Measurements from ENCODE around the gene ABL1. TPM values are rescaled to one million over a fixed set of nuclear protein-coding genes. Genes with fewer than 3 reads are reported as not detected.
"Not testable (repeated sequence)": the region's sequence is repeated elsewhere in the genome, so short reads cannot be mapped to it uniquely, and the experiment has no call there.

Gene ABL1
- total RNA-seq, 4 donors from 2014 or later: 22.1 to 51.7 (median 27.1) TPM

DNA sequence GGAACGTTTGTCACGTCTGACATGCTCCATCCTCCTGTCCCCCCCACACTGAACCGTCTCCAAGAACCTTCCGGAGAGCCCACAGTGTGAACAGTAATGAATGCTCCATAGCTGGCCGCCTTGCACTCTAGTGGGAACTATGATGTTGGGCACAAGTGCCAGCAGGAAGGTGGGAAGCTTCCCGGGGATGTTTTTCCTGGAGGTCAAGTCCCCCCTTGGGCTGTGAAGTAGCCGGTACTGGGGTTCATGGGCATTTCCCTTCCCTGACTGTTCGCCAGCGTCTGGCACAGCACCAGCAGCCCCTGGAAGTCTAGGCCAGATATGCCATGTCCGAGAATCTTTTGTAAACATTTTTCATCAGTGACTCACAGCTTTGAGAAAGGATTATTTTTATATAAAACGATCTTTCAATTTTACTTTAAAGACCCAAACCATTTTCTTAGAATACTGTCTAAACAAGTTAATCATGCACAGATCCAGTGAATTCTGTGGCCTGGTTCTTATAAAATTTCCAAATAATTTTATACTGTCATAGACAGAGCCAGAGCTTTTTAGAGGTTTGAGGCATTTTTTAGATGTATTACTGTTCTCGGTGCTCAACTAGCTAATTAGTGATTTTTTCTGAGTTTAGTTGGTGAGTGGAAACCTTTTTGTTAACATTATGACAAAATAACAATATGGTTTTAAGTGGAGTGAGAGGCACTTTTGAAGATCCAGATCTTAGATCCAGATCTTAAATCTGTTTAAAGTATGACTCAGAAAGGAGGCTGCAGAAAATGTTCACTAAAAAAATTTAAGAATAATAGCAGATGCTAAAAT lies 11.6 kb downstream of the ABL1 start:
- H3K4me1 ChIP-seq: peaks cover 6 to 97% (median 57%) of the 10 kb centered on the region in 3 donors
- no peak for TF ChIP-seq POLR2A (IDR thresholded peaks at IDR 0.05)
- TF ChIP-seq, protein P1, sequence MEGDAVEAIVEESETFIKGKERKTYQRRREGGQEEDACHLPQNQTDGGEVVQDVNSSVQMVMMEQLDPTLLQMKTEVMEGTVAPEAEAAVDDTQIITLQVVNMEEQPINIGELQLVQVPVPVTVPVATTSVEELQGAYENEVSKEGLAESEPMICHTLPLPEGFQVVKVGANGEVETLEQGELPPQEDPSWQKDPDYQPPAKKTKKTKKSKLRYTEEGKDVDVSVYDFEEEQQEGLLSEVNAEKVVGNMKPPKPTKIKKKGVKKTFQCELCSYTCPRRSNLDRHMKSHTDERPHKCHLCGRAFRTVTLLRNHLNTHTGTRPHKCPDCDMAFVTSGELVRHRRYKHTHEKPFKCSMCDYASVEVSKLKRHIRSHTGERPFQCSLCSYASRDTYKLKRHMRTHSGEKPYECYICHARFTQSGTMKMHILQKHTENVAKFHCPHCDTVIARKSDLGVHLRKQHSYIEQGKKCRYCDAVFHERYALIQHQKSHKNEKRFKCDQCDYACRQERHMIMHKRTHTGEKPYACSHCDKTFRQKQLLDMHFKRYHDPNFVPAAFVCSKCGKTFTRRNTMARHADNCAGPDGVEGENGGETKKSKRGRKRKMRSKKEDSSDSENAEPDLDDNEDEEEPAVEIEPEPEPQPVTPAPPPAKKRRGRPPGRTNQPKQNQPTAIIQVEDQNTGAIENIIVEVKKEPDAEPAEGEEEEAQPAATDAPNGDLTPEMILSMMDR (IDR thresholded peaks at IDR 0.05): no peak
- no peaks in the 10 kb centered on the region for H3K27me3 ChIP-seq
- H3K9me3 ChIP-seq: no peaks in the 10 kb centered on the region
- 17 to 29% methylated on average over 11 to 12 of the region's 12 CpGs for WGBS, 2 donors
- intact Hi-C loops (cut with DNase I): no loop called here
- no peak for DNase-seq
- peak overlapping the region in 2 of 4 donors; percentile 19 to 51 for H3K4me3 ChIP-seq
- H3K36me3 ChIP-seq: no peaks in the 10 kb centered on the region
- peak overlapping the region; percentile 74 to 93 (median 90) for H3K27ac ChIP-seq

DNA sequence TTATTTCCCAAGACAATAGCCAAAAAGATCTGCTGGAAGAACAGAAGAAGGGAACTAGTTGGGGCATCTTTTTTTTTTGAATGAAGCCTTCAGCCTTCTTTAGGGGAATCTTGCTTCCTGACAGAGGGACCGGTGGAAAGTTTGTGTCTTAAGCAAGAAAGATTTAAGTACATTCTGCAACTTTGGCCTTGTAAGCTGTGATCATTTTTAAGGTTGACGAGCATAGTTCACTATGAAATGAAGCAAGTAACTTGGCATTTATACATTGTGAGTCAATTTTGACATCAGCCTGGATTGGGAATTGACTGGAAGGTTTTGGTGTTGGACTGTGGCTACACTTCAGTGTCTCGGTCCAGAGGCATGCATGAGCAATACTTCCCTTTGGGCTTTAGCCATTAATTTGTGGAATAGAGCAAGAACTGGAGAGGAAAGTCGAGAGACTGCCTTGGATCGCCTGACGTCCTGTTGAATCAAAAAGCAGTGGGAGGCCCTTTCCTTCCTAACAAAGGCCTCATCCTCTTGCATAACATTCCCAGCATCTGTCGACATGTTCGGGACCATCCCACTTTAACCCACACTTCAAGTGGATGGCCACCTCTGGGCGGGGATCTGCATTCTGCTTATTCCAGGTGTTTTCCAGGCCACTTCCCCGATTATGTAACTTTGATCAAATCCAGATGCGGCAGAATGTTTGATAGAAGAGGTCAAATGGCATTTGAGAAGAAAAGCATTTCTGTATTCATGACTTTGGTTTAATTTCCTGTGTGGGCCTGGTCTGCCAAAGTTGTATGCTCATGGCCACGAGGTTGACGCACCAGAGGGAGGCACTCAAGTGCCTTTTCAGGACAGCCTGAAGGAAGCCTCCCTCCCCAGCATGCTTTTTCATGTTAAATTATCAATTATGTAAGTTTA lies 12.5 kb downstream of the ABL1 start:
- H3K27ac ChIP-seq: peak overlapping the region; percentile 74 to 93 (median 90)
- H3K36me3 ChIP-seq: no peaks in the 10 kb centered on the region
- WGBS, 2 donors: 13 to 30% methylated on average over 11 to 13 of the region's 13 CpGs
- TF ChIP-seq, protein P1 (IDR thresholded peaks at IDR 0.05): peak in 1 of 6 experiments; percentile 11
- TF ChIP-seq POLR2A (IDR thresholded peaks at IDR 0.05): peak in 1 of 4 donors; percentile 14
- intact Hi-C loops (cut with DNase I): no loop called here
- peaks cover 6 to 94% (median 59%) of the 10 kb centered on the region in 3 donors for H3K4me1 ChIP-seq
- H3K27me3 ChIP-seq: no peaks in the 10 kb centered on the region
- H3K4me3 ChIP-seq: peak overlapping the region in 1 of 4 donors; percentile 51
- DNase-seq: no peak
- no peaks in the 10 kb centered on the region for H3K9me3 ChIP-seq

GRCh38 chr9:130848514-130848913 lies 13.5 kb downstream of the ABL1 start:
- H3K9me3 ChIP-seq; H3K27me3 ChIP-seq; DNase-seq; intact Hi-C loops (cut with DNase I); H3K4me3 ChIP-seq; H3K36me3 ChIP-seq: not testable (repeated sequence)
- 90 to 93% methylated on average over 8 of the region's 8 CpGs for WGBS, 2 donors
- Histone ChIP-seq H3K4me1 (peaks cover 6 to 84% (median 52%) of the 10 kb centered on the region in 3 donors), H3K27ac (peak overlapping the region; percentile 74 to 93 (median 90))

GRCh38 chr9:130849356-130849755 lies 14.3 kb downstream of the ABL1 start:
- intact Hi-C loops (cut with DNase I): no loop called here
- TF ChIP-seq POLR2A (IDR thresholded peaks at IDR 0.05): no peak
- TF ChIP-seq, protein P1 (IDR thresholded peaks at IDR 0.05): no peak
- H3K9me3 ChIP-seq: no peaks in the 10 kb centered on the region
- peaks cover 6 to 76% (median 45%) of the 10 kb centered on the region in 3 donors for H3K4me1 ChIP-seq
- H3K27ac ChIP-seq: peak overlapping the region in 3 of 4 donors; percentile 57 to 90 (median 89)
- 70 to 83% methylated on average over 6 to 9 of the region's 9 CpGs for whole genome bisulfite sequencing, 2 donors
- H3K4me3 ChIP-seq: no peak overlapping the region
- no peak for DNase-seq
- H3K27me3 ChIP-seq: no peaks in the 10 kb centered on the region
- peaks cover 0 to 10% (median 4%) of the 10 kb centered on the region in 3 donors for H3K36me3 ChIP-seq

- H3K27me3 ChIP-seq: no peaks in the 10 kb centered on the region
- H3K36me3 ChIP-seq: peaks cover 14 to 45% (median 20%) of the 10 kb centered on the region in 3 donors
- intact Hi-C loops (cut with DNase I): no loop called here
- peak overlapping the region in 1 of 4 donors; percentile 5 for H3K27ac ChIP-seq
- DNase-seq: no peak
- no peaks in the 10 kb centered on the region for H3K9me3 ChIP-seq
- no peak overlapping the region for H3K4me3 ChIP-seq
- peaks cover 3 to 44% (median 19%) of the 10 kb centered on the region in 3 donors for H3K4me1 ChIP-seq
- TF ChIP-seq POLR2A (IDR thresholded peaks at IDR 0.05): no peak
- TF ChIP-seq, protein P1 (IDR thresholded peaks at IDR 0.05): no peak
- WGBS, 2 donors: 81 to 85% methylated on average over 7 of the region's 7 CpGs
Observed at GRCh38 chr9:130852801-130853200, 17.7 kb downstream of the ABL1 start.

Measured in esophagus squamous epithelium (tissue), 5 donors.